ENCODE measurements around the gene BARHL2. TPM values are rescaled to one million over a fixed set of nuclear protein-coding genes. Genes with fewer than 3 reads are reported as not detected.

BARHL2 gene
- total RNA-seq (2012; rRNA removed) (not detected in 2 replicates), polyA plus RNA-seq (2012; rRNA removed) (not detected in 2 replicates), Bru-seq, nascent RNA (not detected), BruChase-seq, experiment 1, labeled RNA remaining after a 6-hour chase (not detected), BruChase-seq, experiment 2, labeled RNA remaining after a 2-hour chase (not detected)
- not detected in 2 replicates for polyA plus RNA-seq (2012; cell fraction: cytosol; rRNA removed)
- not detected in 2 replicates for polyA plus RNA-seq (2012; cell fraction: nucleus; rRNA removed; ENCODE audit: low replicate concordance)
- long read RNA-seq = 0 reads

GRCh38 chr1:90716552-90717355 is at the start of gene BARHL2:
TSS of gene BARHL2 (minus strand) at chr1:90717302. CDS start at chr1:90717195, 107 bp downstream.
- Histone ChIP-seq H2BK20ac (ENCODE audit: low read depth, low read length) (no peak within 1 kb of the TSS), H3K27me3 (ENCODE audit: control insufficient read depth, insufficient read depth, low read length) (peaks cover 85% of the 10 kb centered on the region), H3K56ac (ENCODE audit: extremely low read depth, insufficient read depth, low read length) (no peak within 1 kb of the TSS), H3K4ac (ENCODE audit: low read depth, low read length) (no peak within 1 kb of the TSS), H2AK9ac (replicated peaks; ENCODE audit: low read depth, low read length, poor library complexity) (no peak within 1 kb of the TSS), H3K27ac (ENCODE audit: insufficient read depth, low read length) (no peak within 1 kb of the TSS), H3K4me2 (ENCODE audit: low read depth, low read length) (peak within 1 kb of the TSS; percentile 82), H2BK5ac (ENCODE audit: low read depth, low read length, poor library complexity, severe bottlenecking) (no peak within 1 kb of the TSS), H3K9ac (ENCODE audit: low read depth, low read length) (no peak within 1 kb of the TSS), H3K36me3 (ENCODE audit: control insufficient read depth, insufficient read depth, low read length) (no peaks in the 10 kb centered on the region), H4K8ac (ENCODE audit: low read depth in 2 of 2, low read length in 2 of 2) (no peak within 1 kb of the TSS), H3K79me1 (ENCODE audit: low read depth in 1 of 2, low read length in 2 of 2) (no peaks in the 10 kb centered on the region), H2BK15ac (ENCODE audit: low read depth, low read length) (no peak within 1 kb of the TSS), H3K4me3 (ENCODE audit: insufficient read depth, low read depth, low read length) (peak within 1 kb of the TSS; percentile 44), H3K23ac (ENCODE audit: low read depth, low read length) (no peak within 1 kb of the TSS; the same call in 1 of the 2 replicates), H4K20me1 (ENCODE audit: insufficient read depth, low read length) (no peaks in the 10 kb centered on the region), H4K91ac (ENCODE audit: insufficient read depth, low read depth, low read length) (no peak within 1 kb of the TSS), H4K5ac (ENCODE audit: low read depth, low read length) (no peak within 1 kb of the TSS), H3K9me1 (ENCODE audit: insufficient read depth, low read length) (no peaks in the 10 kb centered on the region), H2AFZ (replicated peaks; ENCODE audit: low read length, poor library complexity) (peak within 1 kb of the TSS; percentile 63), H2BK120ac (ENCODE audit: low read depth, low read length) (no peak within 1 kb of the TSS), H3K4me1 (ENCODE audit: control insufficient read depth, insufficient read depth, low read length) (no peaks in the 10 kb centered on the region), H2AK5ac (ENCODE audit: low read depth, low read length) (no peak within 1 kb of the TSS), H3K14ac (replicated peaks; ENCODE audit: low read depth, low read length) (no peak within 1 kb of the TSS), H3K9me3 (ENCODE audit: control insufficient read depth, insufficient read depth, low read length) (peaks cover 11% of the 10 kb centered on the region; the same call in 1 of the 2 replicates), H3K18ac (ENCODE audit: low read depth, low read length) (no peak within 1 kb of the TSS)
- ChIA-PET POLR2A (ENCODE audit: unreplicated experiment) (no interaction called here), CTCF (no interaction called here)
- WGBS, 2 experiments (ENCODE audit: extremely low coverage in 2 of 2, insufficient read length in 1 of 2) = 3% methylated on average over 25 of the region's 58 CpGs; no CpG with 5 or more reads in 1 of the 2 experiments
- no TSS peak for BruUV-seq (replicated peaks)
- in situ Hi-C loops (cut with MboI; ENCODE audit: low sequenced_read_pairs) = no loop called here
- ATAC-seq (ENCODE audit: low read depth) (no peak), DNase-seq (no peak)
- dilution Hi-C loops (cut with HindIII; ENCODE audit: low sequenced_read_pairs, unreplicated experiment) = no loop called here
- intact Hi-C loops (cut with micrococcal nuclease) = no loop called here
- TF ChIP-seq RAD21 (IDR thresholded peaks at IDR 0.05; ENCODE audit: low read length) (no peak), NFE2L2 (IDR thresholded peaks at IDR 0.05; ENCODE audit: low read depth, low read length) (no peak), BHLHE40 (IDR thresholded peaks at IDR 0.05; ENCODE audit: low read depth, low read length) (no peak), POLR2A (IDR thresholded peaks at IDR 0.05; ENCODE audit: low read depth, low read length) (no peak), CEBPB (IDR thresholded peaks at IDR 0.05; ENCODE audit: low read depth, low read length) (no peak), ELK1 (IDR thresholded peaks at IDR 0.05; ENCODE audit: borderline replicate concordance, low read depth, low read length) (no peak), MAFK (IDR thresholded peaks at IDR 0.05; ENCODE audit: low read depth, low read length) (no peak), USF2 (IDR thresholded peaks at IDR 0.05; ENCODE audit: low read depth, low read length) (no peak), FOS (IDR thresholded peaks at IDR 0.05; ENCODE audit: low read depth, low read length) (no peak), SMC3 (IDR thresholded peaks at IDR 0.05; ENCODE audit: low read depth, low read length) (no peak), CHD1 (IDR thresholded peaks at IDR 0.05; ENCODE audit: low read depth, low read length) (no peak), MAZ (IDR thresholded peaks at IDR 0.05; ENCODE audit: borderline replicate concordance, low read depth, low read length) (no peak), MXI1 (IDR thresholded peaks at IDR 0.05; ENCODE audit: borderline replicate concordance, low read depth, low read length) (no peak), RFX5 (IDR thresholded peaks at IDR 0.05; ENCODE audit: low read depth, low read length) (no peak)

Data from IMR-90 (cell line).